T-helper 22 cell (primary cell): Measurements from ENCODE around the gene FKBP10.
"Not testable (repeated sequence)": the region's sequence is repeated elsewhere in the genome, so short reads cannot be mapped to it uniquely, and the experiment has no call there.

ENCODE experiments used
- DNase-seq: peaks from one replicate; pipeline ENCODE4 v3.0.0-alpha.2; 2020; ENCODE audit warnings: low read depth

The FKBP10 gene

DNA sequence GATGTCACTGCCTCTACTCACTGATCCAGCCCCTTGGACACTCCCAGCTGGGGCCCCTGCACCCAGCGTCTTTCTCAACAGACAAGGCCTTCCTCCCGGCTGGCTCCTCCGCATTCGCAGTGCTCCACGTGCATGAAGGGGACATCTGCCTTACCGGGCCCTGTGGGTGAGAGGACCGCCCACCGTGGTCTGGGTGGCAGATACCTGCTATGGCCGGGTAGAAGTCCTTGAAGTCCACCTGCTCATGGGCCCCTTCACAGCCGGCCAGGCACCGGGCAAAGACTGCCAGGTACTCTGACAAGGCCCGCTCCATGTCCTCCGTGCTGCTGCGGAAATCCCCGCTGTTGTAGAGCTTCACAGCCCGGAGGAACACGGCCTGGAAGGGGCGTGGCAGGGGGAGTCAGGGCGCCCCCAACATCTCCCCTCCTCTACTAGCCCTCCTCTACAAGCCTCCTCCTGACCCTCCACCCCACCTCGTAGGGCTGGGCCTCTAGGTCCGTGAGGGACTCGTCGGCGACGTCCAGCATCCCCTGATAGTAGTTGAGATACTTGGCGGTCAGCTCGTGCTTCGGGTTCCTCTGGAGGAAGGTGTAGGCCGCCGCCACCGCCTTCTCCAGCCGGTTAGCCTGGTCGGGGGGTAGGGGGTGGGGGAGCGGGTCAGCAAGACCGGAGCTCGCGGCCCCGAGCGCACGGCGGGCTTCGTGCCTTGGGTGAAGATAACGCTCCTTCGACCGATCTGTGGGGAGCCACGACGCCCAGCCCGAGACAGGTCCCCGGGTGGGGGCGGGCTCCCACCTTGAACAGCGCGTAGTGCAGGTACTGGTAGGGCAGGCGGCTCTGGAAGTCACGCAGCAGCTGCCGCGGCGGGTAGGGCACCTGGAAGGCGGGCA is 1.9 kb upstream of the FKBP10 start:
- no peak for DNase-seq

DNA sequence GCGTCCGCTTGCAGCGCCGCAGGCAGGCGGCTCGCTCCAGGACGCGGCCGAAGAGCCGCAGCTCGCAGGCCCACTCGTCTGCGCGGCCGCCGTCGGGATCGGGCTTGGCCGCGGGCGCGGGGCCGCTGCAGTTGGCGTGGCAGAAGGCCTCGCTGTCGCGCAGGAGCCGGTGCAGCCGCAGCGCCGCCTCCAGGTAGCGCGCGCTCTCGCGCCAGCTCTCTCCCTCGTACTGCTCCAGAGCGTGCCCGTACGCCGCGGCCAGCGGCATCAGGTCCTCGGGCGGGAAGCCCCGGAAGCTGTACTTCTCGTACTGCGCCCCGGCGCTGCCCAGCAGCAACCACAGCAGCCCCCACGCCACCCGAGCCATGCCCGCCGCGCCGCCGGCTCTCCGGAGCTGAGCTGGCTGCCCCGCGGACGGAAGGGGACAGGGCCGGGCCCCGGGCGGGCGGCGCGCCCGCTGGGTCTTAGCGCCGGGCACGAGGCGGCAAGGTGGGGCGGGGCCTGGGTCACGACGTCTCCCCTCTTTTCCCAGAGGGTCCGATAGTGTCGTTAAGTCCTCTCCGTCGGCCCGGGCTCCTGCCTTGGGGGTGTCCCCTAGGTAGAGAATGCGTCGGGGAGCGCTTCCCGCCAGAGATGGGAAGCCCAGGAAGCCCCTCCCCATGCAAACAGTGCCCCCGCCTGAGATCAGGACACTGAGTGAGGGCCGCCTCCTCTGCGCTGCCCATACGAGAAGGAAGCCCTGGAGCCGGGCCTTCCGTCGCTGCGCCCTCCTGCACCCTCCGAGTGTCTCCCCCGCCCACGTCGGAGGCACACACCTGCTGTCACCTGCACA is 1.0 kb upstream of the FKBP10 start, which contains the start of gene P3H4:
Gene P3H4, minus strand, starts transcription at position 401 of the 832 bp plus-strand sequence. Its CDS starts 34 bp downstream, at position 367.
- peak; percentile 48 for DNase-seq

DNA sequence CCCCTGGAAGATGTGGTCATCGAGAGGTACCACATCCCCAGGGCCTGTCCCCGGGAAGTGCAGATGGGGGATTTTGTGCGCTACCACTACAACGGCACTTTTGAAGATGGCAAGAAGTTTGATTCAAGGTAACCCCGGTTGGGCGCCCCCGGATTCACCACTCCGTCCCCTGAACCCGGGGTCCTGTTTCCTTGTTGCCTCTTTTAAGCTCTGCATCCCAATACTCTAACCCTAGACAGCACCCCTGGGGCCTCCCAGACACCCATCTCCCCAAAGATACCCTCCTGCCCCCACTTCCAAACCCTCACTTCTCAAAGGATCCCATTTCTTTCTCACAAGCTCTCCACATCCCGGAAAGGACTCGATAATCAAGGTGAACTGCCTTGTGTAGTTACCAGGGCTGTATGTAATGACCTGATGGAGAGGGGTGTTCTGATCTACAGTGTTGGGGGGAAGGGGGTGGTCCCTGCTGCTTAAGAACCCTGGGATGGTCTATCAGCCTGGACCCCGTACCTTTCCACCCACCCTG is 412 bp downstream of the FKBP10 start:
- no peak for DNase-seq

DNA sequence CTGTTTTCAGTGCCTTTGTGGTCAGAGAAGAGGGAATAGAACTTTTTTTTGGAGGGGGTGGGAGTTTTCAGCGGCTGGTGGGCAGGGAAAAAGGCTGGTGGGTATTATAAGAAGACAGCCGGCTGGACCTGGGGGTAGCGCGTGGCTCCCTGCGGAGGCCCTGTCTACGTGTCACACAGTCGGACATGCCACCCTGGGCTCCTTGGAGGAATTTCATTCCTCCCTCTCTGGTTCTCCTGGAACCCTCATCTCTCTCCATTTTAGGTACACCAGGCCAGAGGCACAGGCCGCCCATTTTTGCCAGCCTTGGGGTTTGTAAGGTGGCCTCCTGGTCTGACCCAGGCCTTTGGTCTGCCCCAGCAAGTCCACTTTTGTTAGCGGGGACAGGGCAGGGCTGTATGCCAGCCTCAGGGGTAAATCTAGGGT is 908 bp downstream of the FKBP10 start:
- DNase-seq = no peak

DNA sequence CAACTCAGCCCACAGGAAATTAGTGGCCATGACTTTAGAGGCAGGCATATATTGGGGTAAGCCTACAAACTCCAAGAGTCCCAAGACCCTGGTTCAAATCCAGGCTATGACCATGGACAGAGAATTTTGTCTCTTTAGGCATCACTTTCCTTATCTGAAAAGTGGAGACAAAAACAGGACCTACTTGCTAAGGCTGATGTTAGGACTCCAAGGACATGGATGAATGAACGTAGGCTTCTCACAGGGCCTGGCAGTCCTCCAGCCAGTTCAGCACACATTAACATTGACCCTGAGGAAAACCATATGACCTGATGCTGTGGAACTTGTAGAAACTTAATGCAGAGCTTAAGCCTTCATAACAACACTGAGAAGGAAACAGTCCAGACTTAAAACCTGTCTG is 1.4 kb downstream of the FKBP10 start:
- DNase-seq = no peak

DNA sequence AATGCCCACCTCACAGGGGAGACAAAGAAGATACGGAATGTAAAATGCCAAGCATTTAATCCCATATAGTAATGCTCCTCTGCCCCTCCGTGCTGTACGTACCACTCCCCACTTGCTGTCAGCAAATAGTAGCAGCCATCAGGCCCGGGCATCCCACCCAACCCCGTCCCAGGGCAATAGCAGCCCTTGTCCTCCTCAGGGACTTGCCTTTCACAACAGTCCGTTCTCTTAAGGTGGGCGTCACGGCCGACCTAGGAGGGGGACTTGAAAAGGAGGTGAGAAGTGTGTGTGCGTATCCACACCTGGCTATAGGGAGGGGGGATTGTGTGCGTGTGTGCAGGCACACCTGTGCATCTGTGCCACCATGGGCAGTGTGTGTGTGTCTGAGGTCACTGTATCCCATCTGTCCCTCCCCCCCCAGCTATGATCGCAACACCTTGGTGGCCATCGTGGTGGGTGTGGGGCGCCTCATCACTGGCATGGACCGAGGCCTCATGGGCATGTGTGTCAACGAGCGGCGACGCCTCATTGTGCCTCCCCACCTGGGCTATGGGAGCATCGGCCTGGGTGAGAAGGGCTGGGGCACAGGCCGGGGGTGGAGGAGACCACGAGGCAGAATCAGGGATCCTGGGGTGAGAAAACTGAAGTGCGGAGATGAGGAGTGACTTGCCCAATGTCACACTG is 4.0 kb downstream of the FKBP10 start:
- DNase-seq = no peak

DNA sequence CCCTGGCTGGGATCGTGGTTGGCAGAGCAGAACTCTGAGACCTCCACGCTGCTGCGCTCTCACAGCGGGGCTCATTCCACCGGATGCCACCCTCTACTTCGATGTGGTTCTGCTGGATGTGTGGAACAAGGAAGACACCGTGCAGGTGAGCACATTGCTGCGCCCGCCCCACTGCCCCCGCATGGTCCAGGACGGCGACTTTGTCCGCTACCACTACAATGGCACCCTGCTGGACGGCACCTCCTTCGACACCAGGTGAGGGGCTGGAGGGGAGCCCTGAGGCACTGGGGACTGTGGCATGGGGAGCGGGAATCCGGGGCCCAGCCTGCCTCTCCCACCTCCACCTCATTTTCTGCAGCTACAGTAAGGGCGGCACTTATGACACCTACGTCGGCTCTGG is 5.2 kb downstream of the FKBP10 start:
- DNase-seq = no peak

DNA sequence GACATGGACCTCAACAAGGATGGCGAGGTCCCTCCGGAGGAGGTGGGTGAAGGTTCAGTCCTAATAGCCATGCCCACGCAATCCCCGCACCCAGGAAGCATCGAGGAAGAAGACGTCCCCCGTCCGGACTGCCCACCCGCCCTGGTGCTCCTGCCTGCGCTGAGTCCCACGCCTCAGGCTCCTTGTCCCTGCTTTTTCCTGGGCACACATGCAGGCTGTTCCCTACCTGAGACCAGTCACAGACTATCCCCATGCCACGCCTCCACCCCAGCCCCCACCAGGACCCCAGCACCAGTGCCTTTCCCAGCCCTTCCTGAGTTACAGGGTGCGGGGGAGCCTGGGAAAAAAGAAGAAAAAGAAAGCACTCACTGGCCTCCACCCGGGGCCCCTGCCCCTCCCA is 9.0 kb downstream of the FKBP10 start:
- no peak for DNase-seq

DNA sequence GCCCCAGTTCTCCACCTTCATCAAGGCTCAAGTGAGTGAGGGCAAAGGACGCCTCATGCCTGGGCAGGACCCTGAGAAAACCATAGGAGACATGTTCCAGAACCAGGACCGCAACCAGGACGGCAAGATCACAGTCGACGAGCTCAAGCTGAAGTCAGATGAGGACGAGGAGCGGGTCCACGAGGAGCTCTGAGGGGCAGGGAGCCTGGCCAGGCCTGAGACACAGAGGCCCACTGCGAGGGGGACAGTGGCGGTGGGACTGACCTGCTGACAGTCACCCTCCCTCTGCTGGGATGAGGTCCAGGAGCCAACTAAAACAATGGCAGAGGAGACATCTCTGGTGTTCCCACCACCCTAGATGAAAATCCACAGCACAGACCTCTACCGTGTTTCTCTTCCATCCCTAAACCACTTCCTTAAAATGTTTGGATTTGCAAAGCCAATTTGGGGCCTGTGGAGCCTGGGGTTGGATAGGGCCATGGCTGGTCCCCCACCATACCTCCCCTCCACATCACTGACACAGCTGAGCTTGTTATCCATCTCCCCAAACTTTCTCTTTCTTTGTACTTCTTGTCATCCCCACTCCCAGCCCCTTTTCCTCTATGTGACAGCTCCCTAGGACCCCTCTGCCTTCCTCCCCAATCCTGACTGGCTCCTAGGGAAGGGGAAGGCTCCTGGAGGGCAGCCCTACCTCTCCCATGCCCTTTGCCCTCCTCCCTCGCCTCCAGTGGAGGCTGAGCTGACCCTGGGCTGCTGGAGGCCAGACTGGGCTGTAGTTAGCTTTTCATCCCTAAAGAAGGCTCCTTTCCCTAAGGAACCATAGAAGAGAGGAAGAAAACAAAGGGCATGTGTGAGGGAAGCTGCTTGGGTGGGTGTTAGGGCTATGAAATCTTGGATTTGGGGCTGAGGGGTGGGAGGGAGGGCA is 9.7 kb downstream of the FKBP10 start:
- DNase-seq = no peak

DNA sequence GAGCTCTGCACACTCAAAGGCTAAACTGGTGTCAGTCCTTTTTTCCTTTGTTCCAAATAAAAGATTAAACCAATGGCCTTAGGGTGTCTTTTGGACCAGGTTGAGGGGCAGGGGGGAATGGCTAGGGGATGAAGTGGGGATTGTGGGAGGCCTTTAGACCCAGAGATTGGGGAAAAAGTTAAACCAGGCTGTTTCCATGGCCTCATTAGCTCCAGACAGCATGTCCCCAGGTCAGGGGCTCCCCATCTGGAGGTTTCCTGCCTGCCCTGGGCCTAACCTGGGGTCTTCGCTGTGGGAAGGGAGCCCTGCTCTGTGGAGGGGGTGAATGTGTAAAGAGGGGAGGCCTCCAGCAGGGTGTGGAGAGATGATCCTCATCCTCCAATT is 10.3 kb downstream of the FKBP10 start:
- DNase-seq = no peak

DNA sequence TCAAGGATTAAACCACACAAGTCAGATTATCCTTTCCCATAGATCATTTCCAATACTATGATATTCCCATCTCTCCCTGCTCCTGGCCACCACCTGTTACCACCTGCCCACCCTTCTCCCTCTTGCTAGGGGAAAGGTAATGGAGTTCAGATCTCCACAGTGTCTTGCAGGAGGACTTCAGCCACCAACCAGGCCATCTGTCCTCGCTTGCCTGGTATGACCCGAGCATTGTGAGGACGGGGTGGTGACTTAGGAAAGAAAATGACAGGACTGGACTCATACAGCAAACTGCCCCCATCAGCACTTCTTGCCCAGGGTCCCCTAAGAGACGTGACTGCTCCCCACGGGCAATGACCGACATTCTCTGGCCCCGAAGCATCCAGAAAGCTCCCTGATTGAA is 10.8 kb downstream of the FKBP10 start:
- no peak for DNase-seq

DNA sequence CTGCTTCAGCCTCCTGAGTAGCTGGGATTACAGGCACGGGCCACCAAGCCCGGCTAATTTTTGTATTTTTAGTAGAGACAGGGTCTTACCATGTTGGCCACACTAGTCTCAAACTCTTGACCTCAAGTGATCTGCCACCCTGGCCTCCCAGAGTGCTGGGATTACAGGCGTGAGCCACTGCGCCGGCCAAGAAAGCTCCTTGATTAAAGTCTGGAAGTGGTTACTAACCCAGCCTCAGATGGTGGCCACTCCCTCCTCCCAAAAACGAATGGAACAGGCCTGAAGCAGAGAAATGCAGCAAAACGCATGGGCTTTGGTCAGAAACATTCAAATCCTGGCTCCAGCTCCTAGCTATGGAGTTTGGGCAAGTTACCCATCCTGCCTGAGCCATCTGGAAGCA is 11.3 kb downstream of the FKBP10 start:
- DNase-seq = no peak

DNA sequence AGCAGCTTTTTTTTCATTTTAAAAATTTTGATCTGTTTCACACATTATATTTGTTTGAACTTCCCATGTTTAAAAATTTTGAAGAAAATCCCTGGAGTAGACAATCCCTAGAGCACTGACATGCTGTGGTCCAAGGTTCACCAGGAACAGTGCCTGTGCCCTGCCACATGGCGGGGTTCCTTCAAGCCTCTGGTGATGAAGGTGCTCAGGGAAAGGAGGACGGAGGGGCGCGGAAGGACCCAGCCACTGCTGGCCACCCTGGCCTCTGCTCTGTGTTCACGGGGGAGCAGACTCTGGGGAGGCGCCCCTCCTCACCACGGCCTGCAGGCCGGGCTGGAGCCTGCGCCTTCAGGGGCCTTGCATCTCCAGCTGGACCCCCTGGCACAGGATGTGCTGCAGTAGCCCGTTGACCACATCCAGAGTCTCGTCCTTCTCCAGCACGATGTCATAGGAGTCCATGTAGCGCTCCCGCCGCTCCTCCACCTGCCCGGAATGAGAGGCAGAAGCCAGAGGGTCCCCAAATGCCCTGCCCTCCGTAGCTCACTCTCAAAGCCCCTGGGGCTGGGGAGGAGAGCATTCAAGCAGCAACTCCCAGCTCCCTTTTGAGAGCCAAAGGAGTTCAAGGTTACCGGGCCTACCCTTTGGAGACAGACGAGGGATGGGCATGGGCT is 12.5 kb downstream of the FKBP10 start:
- DNase-seq = no peak

DNA sequence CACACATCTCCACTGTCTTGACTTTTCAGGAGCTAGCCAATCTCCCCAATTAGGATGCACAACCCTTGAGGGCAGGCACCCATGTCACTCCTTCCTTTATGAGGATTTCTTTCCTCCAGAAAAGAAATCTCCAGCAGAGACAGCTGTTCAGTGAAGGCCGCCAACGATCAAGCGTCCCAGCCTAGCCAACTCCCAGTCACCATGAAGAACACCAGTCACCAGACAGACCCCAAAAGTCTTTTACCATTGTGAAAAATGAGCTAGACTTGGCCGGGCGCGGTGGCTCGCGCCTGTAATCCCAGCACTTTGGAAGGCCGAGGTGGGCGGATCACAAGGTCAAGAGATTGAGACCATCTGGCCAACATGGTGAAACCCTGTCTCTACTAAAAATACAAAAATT is 17.2 kb downstream of the FKBP10 start:
- not testable (repeated sequence) for DNase-seq

DNA sequence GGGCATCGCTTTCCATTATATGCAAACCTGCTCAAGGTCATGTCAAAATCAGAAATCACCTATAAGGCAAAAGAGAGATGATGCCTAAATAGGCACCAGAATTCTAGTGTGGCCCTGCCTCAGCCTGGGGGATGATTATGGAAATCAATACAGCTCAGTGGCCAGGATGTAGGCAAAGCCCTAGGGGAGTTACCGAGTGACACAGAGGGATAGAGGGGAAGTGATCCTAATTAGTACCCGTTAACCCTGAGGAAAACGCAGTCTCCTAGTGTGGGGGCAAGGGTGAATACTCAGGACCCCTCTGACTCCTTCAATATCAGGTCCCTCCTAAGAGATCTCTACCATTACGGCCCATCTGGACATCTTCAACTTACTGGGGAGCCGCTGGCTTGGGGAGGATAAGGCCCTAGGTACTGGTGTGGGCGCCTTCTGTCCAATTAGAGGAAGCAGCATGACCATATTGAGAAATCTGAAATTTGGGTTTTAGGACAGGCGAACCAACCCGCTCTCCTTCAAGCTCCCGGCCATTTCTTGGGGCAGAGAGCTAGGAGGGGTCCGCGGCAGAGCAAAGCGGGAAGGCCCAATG is 22.5 kb downstream of the FKBP10 start:
- DNase-seq = no peak

DNA sequence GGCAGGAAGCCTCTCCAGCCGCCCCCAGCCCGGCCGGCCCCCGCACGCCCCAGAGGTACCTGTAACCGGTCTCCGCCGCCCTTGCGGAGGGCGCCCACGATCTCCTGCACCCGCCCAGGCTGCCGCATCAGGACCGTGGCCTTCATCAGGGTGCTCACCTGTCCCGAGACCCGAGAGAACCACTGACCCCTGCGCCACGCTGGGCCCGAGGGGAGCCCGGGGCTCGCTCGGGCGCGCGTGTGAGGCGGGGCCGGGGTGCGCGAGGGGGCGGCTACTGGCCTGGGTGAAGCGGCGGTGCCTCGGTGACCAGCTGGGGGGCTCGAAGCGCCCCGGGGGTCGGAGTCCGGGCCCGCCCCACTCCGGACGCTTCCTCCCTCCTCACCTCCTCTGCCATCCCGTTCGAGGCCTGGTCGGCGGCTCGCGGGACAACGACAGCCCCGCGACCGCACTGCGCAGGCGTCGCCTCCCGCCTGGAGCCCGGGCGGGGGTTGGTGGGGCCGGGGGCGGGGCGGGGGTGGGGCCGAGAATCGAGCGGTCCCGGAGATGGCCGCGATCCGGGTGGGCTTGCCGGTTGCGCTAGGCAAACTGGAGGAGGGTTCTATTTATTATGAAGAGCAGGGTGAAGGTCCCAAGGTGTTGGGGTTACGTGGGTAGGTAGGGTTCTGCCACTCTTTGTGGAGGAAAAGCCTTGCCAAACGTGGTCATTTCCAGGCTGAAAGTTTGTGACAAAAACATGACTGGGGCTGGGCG is 23.2 kb downstream of the FKBP10 start, which contains the start of gene NT5C3B:
Gene NT5C3B, minus strand, starts transcription at position 433 of the 750 bp plus-strand sequence. Its CDS starts 39 bp downstream, at position 394.
- peak; percentile 44 for DNase-seq

DNA sequence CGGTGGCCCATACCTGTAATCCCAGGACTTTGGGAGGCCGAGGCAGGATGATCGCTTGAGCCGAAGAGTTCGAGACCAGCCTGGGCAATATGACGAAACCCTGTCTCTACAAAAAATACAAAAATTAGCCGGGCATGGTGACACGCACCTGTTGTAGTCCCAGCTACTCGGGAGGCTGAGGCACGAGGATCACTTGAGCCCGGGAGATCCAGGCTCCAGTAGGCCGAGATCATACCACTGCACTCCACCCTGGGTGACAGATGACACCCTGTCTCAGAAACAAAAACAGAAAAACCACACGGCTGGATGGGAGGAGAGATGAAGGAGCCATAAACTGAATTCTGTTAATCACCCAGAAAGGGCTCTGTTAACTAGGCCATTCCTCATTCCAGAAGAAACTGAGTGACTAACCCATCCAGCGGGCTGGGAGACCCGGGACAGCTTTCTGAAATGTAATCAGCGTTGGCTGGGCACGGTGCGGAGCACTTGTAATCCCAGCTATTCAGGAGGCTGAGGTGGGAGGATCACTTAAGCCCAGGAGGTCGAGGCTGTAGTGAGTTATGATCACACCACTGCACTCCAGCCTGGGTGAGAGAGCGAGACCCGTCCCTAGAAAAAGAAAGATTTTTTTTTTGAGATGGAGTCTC is 23.9 kb downstream of the FKBP10 start:
- no peak for DNase-seq

DNA sequence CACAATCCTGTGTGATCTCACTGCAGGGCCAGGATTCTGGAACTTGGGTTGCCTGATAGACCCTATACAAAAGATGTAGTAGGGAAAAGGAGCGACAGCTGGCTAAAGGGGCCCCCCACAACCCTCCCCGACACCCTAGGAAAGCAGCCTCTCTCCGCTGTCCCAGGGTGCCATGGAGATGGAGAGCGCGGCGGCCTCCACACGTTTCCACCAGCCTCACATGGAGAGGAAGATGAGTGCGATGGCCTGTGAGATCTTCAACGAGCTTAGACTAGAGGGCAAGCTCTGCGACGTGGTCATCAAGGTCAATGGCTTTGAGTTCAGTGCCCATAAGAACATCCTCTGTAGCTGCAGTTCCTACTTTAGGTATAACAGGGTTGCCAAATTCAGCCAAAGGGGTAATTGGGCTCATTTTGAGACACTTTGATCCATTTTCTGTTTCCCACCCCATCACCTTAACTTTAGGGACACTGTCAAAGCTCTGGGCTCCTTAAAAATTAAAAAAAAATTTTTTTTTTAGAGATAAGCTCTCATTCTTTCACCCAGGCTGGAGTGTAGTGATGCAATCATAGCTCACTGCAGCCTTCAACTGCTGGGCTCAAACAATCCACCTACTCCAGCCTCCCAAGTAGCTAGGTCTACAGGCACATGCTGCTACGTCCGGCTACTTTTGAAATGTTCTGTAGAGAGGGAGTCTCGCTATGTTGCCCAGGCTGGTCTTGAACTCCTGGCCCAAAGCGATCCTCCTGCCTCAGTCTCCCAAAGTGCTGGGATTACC is 25.1 kb downstream of the FKBP10 start, which contains the start of gene KLHL10:
Gene KLHL10, plus strand, starts transcription at position 65 of the 778 bp plus-strand sequence. Its CDS starts 108 bp downstream, at position 173.
- no peak for DNase-seq
